Stimulated activated naive CD4-positive, alpha-beta T cell (primary cell): Measurements from ENCODE around the gene AP1G2.
A peak's percentile ranks its signal among the peaks of the same experiment; 100 is the strongest.
"Not testable (repeated sequence)": the region's sequence is repeated elsewhere in the genome, so short reads cannot be mapped to it uniquely, and the experiment has no call there.

ENCODE experiments used
- DNase-seq, 6 experiments: peaks; one replicate each; lab custom pipeline; 2025; lab: John Stamatoyannopoulos, UW

The AP1G2 gene, protein sequence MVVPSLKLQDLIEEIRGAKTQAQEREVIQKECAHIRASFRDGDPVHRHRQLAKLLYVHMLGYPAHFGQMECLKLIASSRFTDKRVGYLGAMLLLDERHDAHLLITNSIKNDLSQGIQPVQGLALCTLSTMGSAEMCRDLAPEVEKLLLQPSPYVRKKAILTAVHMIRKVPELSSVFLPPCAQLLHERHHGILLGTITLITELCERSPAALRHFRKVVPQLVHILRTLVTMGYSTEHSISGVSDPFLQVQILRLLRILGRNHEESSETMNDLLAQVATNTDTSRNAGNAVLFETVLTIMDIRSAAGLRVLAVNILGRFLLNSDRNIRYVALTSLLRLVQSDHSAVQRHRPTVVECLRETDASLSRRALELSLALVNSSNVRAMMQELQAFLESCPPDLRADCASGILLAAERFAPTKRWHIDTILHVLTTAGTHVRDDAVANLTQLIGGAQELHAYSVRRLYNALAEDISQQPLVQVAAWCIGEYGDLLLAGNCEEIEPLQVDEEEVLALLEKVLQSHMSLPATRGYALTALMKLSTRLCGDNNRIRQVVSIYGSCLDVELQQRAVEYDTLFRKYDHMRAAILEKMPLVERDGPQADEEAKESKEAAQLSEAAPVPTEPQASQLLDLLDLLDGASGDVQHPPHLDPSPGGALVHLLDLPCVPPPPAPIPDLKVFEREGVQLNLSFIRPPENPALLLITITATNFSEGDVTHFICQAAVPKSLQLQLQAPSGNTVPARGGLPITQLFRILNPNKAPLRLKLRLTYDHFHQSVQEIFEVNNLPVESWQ

DNA sequence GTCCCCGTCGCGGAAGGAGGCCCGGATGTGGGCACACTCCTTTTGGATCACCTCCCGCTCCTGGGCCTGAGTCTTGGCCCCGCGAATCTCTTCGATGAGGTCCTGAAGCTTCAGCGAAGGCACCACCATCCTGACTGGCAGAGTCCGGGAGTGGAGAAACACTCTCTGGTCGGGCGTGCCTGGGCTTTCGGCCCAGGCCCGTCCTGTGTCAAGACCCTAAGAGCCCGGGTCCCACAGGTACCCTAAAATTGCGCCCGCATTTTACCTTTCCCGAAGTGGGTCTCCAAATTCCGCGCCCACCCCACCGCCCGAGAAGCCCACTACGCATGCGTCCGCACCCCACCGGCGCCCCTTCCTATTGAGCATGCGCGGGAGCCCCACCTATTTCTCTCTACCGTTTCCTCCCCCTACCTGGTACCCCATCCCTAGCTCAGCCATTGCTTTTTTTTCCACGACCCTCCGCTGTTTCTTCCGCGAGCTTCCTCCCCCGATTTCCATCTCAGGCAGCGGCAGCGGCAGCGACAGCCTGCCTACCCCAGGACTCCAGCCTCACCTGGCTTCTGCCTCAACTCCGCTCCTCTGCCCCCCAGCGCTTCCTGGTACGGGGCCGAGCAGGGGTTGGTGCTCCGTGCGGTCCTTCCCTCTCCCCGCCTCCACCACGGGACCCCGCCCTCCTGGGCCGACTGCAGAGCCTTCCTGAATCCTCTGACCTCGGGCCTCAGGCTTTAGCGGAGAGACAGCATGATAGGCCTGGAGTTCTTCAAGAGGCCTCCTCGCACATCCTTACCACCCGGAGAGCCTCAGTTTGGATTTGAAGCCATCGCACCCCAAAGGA, at the start of gene AP1G2:
Gene AP1G2 (minus strand): TSS at position 606 of the 835 bp plus-strand sequence. CDS start 477 bp downstream, at position 129.
- DNase-seq, result peak; percentile 77 to 94 (median 85)

DNA sequence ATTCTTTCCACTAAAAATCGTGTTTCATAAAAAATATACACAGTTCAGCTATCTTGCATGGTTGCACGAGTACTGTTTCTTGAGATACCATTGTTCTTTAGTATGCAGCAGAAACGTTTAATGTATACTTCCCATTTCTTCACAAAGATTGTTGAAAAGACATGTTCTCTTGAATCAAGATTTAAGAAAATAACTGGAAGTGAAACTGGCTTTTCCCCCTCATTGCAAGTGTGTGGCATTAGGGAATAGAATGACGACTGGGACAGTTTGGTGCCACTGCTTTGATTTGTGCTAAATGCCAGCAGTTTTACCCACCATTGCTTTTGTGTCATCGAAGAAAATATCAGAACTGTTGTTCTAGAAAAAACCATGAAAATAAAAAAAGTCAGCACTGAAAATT, 48.3 kb upstream of the AP1G2 start:
- no peak for DNase-seq

DNA sequence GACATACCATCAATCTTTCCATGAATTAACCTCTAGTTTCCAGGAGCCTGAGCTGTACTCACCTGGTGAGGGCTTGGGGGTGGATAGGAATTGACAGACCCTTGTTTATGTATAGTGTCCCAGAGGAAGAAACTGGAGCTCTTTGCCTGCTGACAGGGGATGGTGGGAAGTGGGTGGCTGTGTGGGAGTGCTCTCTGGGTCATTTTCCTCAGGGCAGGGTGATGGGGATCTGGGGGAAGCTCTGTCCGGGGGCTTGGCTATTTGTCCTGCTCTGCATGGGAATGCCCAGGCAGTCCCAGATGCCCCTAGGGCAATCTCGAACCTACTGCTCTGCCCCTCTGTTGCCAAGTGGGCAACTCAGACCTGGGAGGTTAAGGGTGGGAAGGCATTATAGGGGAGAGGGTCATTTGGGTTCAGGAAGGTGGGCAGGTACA, 46.8 kb upstream of the AP1G2 start:
- DNase-seq, result no peak

DNA sequence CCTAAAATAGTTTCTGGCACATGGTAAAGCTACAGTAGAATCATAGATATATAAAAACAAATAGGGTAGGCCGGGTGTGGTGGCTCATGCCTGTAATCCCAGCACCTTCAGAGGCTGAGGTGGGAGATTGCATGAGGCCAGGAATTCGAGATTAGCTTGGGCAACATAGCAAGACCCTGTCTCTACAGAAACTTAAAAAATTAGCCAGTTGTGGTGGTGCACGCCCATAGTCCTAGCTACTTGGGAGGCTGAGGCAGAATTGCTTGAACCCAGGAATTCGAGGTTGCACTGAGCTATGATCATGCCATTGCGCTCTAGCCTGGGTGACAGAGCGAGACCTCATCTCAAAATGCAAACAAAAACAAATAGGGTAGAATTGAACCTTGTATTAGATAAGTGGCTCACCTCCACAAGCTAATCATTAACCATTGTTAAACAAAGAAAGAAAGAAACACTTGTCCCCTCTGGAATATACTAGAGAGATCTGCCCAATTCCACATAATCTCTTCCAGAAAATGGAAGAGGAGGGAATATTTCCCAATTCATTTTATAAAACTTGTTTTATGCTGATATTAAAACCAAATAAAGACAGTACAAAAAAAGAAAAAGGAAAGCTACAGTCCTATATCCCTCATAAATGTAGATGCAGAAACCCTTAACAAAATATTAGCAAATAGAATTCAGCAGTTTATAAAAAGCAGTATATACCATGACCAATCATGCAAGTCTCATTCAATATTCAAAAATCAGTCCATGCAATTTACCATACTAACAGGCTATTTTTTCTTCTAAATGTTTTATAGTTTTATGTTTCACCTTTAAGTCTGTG, 45.9 kb upstream of the AP1G2 start:
- DNase-seq, result no peak

DNA sequence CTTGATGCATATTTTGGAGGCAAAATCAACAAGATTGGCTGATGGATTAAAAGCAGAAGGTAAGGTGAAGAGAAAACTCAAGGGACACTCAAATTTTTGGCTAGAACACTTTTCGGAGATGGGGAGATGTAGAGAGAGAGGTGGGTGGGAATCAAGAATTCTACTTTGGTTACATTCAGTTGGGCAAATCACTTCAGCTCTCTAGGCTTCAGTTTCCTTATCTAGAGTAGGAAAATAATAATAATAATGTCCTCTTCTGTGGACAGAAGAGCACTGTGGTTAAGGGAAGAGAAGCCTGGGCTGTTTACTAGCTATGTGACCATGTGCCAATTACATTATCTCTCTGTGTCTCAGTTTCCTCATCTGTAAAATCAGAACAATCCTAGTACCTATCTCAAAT, 45.2 kb upstream of the AP1G2 start:
- DNase-seq, result no peak

DNA sequence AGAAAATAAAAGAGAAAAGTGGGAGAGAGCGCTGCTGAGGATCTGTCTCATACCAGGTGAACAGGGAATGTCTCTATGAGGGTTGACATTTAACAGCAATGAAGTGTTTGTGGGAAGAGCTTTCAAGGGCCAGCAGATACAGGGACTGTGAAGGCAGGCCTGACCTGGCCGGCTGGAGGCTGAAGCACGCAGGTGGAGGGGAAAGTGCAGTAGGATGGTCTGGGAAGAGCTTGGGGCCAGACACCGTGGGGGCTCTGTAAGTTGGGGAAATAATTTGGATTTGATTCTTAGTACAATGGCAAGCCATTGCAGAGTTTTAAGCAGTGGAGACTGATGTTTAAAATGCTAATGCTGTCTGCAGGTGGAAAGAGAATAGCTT, 44.8 kb upstream of the AP1G2 start:
- no peak for DNase-seq

DNA sequence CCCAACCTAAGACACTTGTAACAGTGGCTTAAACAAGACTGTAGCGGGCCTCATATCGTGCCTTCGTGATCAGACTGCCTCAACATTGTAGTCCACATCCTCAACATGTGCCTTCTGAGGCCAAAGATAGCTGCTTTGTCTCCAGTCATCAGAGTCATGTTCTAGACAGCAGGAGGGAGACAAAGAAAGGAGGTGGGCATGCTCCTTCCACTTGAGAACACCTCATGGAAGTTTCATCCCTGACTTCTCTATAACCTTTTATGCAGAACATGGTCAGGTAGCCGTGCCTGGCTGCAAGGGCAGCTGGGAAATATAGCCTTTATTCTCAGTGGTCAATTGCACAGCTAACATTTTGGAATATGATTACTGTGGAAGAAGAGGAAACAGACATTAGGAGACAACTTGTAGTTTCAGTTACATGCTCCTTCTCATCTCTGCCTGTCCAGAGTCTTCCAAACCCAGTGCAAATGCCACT, 43.3 kb upstream of the AP1G2 start:
- no peak for DNase-seq

DNA sequence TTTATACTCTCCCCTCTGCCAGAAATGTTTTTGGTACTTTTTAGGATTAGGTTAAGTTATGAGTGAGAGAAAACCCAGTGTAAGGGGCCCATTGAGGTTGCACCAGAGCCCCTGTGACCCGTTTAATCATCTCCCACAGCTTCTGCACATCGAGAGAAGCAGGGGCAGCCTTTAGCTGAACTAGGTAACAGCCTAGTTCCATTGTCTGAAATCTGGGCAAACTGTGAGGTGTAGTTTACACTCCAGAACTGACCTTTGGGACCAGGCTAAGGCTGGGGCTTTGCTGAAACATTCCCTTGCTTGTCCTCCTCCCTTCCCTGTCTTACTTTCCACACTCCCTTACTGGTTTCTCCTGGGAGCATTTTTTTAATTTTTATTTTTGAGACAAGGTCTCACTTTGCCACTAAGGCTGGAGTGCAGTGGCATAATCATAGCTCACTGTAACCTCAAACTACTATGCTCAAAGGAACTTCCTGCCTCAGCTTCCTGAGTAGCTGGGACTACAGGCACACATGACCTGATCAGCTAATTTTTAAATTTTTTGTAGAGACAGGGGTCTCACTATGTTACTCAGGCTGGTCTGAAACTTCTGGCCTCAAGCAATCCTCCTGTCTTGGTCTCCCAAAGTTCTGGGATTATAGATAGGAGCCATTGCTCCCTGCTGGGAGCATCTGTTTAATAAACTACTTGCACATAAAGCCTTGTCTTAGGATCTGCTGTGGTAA, 42.7 kb upstream of the AP1G2 start:
- DNase-seq, result peak in 3 of 6 experiments; percentile 15 to 56 (median 51)

DNA sequence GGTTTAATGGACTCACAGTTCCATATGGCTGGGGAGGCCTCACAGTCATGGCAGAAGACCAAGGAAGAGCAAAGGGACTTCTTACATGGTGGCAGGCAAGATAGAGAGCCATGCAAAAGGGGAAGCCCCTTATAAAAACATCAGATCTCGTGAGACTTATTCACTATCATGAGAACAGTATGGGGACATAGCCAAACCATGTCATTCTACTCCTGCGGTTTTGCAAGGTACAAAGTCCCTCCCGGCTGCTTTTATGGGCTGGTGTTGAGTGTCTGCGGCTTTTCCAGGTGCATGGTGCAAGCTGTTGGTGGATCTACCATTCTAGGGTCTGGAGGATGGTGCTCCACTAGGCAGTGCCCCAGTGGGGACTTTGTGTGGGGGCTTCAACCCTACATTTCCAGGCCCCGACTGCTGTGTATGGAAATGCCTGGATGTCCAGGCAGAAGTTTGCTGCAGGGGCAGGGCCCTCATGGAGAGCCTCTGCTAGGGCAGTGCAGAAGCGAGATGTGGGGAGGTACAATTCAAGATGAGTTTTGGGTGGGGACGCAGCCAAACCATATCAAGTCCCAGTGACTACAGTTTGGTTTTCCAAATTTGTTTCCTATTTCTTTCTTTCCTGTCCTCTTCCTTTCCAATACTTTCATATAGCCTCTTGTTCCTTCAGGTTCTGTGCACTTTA, 42.0 kb upstream of the AP1G2 start:
- not testable (repeated sequence) for DNase-seq

DNA sequence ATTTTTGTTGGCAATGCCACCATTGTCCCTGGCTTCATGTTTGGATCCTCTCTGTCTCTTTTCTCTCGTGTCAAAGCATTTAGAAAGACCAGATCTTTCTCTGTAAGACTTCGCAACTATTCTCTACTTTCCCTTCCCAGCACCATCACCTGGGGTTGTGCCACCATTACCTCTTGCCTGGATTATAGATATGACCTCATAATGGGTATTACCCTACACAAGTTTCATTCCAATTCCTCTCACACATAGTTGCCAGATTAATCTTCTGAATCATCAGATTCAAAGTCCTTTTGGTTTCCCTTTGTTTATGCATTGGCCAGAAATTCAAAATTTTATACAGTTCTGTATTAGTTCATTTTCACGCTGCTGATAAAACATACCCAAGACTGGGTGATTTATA, 41.4 kb upstream of the AP1G2 start:
- no peak for DNase-seq

DNA sequence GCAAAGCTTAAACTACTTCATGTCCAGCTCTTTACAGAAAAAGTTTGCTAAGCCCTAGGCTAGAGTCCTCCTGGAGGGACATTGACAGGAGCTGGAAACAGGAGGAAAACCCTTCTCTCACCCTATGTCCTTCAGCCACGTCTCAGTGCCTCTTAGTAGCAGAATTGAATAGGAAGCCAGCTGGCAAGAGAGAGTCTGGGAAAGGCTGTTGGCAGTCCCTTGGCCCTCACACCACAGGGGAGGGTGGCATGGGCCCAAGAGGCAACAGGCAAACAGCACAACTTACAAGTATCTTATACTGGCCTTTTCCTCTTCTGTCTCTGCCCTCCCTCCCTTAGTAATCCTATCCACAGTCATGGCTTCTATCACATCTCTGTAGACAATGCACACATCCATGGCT, 40.9 kb upstream of the AP1G2 start:
- DNase-seq, result no peak

DNA sequence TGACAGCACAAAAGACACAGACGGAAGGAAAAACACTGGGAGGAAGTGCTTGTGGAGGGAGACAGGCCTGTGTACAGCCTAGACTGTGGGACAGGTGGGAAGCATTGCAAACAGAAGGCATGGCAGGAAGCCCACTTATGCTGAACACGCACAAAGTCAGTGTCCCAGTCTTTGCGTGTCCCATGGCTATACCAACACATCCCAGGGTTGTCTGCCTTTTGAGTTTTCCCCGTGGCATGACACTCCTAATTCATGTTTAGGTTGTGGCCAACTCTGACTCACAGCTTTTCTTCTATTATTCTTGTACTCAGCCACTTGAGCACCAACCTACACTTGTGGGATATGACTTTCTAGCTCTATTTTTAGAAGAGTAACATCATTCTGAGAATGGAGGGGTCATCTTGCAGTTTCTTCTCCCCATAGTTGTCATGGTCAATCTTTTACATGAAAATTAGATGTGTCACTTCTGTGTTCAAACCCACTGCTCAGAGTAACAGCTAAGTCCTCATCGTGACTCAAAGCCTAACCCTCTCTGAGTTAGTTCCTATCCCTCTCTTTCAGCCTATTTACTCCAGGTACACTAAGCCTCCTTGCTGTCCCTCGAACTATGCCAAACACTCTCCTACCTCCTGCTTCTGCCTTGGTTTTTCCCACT, 38.5 kb upstream of the AP1G2 start:
- DNase-seq, result no peak

DNA sequence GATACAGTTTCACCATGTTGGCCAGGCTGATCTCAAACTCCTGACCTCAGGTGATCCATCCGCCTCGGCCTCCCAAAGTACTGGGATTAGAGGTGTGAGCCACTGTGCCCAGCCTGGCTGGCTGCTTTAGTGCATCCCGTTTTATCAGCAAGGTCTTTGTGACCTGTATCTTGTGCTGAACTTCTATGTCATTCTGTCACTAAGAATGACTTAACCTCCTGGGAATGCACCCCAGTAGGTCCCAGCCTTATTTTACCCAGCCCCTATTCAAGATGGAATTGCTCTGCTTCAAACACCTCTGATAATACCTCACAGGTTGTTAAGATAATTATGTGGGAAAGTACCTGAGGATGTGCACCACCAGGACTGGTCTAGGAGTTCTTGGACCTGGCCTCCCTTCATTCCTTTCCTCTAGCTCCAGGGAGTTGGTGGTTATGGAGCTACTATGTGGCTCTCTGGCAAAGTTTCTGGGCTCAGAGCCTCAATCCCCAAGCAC, 37.1 kb upstream of the AP1G2 start:
- DNase-seq, result no peak

DNA sequence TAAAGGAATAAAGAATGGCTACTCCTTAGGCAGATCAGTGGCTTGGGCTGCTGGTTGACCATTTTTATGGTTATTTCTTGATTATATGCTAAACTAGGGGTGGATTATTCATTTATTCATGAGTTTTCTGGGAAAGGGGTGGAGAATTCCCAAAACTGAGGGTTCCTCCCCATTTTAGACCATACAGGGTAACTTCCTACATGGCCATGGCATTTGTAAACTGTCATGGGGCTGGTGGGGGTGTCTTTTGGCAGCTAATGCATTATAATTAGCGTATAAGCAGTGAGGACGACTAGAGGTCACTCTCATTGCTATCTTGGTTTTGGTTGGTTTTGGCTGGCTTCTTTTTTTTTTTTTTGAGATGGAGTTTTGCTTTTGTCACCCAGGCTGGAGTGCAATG, 36.6 kb upstream of the AP1G2 start:
- no peak for DNase-seq

DNA sequence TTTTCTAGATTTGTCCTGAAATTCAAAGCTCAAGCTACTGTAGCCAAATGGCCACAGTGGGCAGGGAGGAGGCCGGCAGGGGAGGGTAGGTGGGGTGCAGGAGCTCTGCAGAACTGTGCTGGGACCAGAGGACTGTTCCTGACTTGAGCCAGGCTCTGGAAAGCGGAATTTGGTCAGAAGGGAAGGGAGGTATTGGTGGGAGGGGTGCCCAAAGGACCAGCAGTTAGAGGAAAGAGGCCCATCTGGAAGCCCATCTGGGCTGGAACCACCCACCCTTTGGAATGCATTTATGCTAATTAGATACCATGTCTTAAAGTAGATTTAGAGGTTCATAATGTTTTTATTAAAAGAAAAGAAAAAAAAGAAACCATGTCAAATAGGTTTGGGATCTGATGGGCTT, 35.5 kb upstream of the AP1G2 start:
- no peak for DNase-seq

DNA sequence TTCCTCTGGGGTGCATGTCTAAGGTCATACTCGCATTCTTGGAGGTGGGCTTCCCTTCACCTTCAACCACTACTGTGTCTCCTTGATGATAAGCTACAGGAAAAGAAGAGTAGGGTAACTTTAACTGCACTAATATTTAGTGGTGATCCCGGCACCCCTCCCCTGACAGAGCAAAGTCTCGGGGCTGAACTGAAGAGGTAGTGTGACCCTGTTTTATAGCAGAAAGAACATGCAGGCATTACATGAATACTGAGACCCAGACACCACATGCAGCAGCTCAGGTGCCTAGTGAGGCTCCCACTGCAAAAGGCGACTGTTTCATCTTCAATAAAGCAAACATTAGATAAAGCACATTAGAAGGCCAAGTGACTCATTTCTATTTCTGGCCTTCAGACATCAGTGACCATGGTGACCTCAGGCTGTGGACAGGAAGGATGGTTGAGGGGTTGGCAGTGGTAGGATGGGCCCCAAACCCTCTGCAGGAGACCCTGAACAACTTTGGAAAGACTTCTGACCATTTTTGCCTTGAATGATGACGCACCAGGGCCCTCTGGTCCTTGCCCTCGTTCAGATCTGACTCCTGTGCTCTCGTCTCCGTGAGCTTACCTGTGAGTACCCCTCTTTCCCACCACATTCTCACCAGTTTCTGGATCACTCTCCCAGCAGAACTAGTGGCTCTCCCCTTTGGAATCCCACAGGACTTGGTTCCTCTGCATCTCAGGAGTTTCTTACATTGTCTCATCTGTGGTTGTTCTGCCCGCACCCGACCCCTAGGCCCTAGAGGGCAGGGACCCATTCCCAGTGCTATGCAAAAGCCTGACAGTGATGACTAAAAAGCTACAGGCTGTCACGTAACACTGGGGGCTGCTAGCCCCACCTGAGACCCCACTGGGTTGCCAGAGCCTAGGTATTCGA, 34.8 kb upstream of the AP1G2 start:
- no peak for DNase-seq

DNA sequence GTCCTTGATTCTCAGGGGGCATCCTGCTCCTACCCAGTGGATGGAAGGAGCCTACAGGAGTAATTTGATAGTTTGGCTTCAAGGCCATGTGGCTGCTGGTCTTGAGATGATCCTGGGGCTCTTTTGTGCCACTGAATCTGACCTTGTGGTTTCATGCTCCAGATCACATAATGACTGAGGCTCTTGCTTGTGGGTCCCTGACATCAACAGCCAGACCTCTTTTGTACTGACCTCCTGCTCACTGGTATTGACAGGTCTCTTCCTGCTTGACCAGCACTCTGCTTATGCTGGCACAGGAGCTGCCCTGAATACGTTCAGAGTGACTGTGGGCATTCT, 34.2 kb upstream of the AP1G2 start:
- DNase-seq, result no peak

DNA sequence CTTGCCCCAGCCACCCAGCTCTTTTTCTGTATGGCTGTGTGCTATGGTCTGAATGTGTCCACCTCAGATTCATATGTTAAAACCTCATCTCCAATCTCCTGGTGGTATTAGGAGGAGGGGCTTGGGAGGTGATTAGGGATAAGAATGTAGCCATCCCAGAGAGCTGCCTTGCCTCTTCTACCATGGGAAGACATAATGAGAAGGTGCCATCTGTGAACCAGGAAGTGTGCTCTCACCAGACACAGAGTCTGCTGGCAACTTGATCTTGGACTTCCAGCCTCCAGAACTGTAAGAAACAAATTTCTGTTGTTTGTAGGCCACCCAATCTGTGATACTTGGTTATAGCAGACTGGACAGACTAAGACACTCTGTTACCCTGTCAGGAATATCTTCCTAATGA, 33.8 kb upstream of the AP1G2 start:
- no peak for DNase-seq
